ENCODE measurements around the gene PCYT1B. TPM values are rescaled to one million over a fixed set of nuclear protein-coding genes. Genes with fewer than 3 reads are reported as not detected.

The PCYT1B gene
- total and polyA plus RNA-seq, 2 donors (not counting 1 experiment from before 2014, with no cell fraction given): not detected

DNA sequence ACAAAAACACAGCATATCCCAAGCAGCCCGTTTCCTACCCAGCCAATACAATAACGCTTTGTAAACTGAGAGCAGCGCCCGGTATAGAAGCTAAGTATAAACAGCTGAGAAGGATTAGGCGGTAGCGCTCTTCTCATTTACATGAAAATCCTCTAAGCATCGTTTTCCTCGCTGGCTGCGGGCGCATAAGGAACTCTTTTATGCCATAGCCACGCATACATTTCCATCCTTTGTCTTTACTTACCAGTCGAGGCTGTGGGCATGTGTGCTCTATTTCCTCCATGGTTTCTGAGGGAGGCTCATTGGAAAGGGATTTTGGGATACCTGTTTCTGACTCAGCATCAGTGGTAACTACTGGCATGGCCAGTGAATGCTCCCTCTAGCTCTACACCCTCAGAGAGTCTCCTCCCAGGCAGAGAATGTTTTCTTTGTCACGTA is 383 bp downstream of the PCYT1B start:
- Mint-ChIP-seq H3K4me3 (peak overlapping the region; percentile 81), H3K27me3 (peaks cover 26% of the 10 kb centered on the region), H3K4me1 (peaks cover 21% of the 10 kb centered on the region), H3K9me3 (ENCODE audit: insufficient read depth) (no peaks in the 10 kb centered on the region), H3K27ac (no peak overlapping the region)
- Histone ChIP-seq H2AFZ (ENCODE audit: insufficient read depth, low read depth, low read length, poor library complexity, severe bottlenecking) (peak overlapping the region; percentile 66), H3K9me3 (ENCODE audit: control extremely low read depth in 1 of 3, control insufficient read depth in 2 of 3, insufficient read depth in 1 of 3, low read length in 2 of 3) (no peaks in the 10 kb centered on the region), H3K27me3 (replicated peaks in 1 of 4; ENCODE audit: control extremely low read depth in 1 of 4, control insufficient read depth in 3 of 4, insufficient read depth in 4 of 4, low read length in 3 of 4) (peaks cover 0 to 24% (median 6%) of the 10 kb centered on the region in 4 experiments), H3K4me3 (ENCODE audit: control extremely low read depth in 1 of 5, extremely low read depth in 1 of 5, insufficient read depth in 1 of 5, low read depth in 2 of 5, low read length in 4 of 5) (peak overlapping the region in 4 of 5 experiments; percentile 8 to 56 (median 34)), H4K20me1 (ENCODE audit: control insufficient read depth, insufficient read depth, low read length, poor library complexity, severe bottlenecking) (no peaks in the 10 kb centered on the region), H3K4me1 (ENCODE audit: control insufficient read depth in 2 of 2, insufficient read depth in 2 of 2, low read length in 2 of 2) (peaks cover 13 to 17% of the 10 kb centered on the region in 2 donors), H3K9ac (ENCODE audit: low read length) (peak overlapping the region; percentile 48), H3K27ac (ENCODE audit: low read length in 2 of 2) (no peak overlapping the region), H3K79me2 (ENCODE audit: control insufficient read depth, insufficient read depth, low read length) (no peaks in the 10 kb centered on the region), H3K4me2 (replicated peaks; ENCODE audit: low read depth, low read length, poor library complexity, severe bottlenecking) (peak overlapping the region; percentile 70), H3K36me3 (replicated peaks in 1 of 2; ENCODE audit: control extremely low read depth in 1 of 2, control insufficient read depth in 1 of 2, extremely low read depth in 1 of 2, insufficient read depth in 2 of 2, low read length in 1 of 2) (no peaks in the 10 kb centered on the region)
- no peak for DNase-seq
- POLR2A ChIA-PET: no interaction called here
- CTCF ChIA-PET: no interaction called here
- intact Hi-C loops (cut with micrococcal nuclease): no loop called here
- peak; percentile 28 for ATAC-seq (ENCODE audit: low read depth)
- WGBS (ENCODE audit: insufficient coverage): 5% methylated on average over 4 of the region's 13 CpGs
- no peak for TF ChIP-seq EZH2 (IDR thresholded peaks at IDR 0.05; ENCODE audit: borderline replicate concordance, insufficient read depth, low read depth, low read length, poor library complexity, severe bottlenecking)
- TF ChIP-seq, protein P1, sequence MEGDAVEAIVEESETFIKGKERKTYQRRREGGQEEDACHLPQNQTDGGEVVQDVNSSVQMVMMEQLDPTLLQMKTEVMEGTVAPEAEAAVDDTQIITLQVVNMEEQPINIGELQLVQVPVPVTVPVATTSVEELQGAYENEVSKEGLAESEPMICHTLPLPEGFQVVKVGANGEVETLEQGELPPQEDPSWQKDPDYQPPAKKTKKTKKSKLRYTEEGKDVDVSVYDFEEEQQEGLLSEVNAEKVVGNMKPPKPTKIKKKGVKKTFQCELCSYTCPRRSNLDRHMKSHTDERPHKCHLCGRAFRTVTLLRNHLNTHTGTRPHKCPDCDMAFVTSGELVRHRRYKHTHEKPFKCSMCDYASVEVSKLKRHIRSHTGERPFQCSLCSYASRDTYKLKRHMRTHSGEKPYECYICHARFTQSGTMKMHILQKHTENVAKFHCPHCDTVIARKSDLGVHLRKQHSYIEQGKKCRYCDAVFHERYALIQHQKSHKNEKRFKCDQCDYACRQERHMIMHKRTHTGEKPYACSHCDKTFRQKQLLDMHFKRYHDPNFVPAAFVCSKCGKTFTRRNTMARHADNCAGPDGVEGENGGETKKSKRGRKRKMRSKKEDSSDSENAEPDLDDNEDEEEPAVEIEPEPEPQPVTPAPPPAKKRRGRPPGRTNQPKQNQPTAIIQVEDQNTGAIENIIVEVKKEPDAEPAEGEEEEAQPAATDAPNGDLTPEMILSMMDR (IDR thresholded peaks at IDR 0.05): no peak

DNA sequence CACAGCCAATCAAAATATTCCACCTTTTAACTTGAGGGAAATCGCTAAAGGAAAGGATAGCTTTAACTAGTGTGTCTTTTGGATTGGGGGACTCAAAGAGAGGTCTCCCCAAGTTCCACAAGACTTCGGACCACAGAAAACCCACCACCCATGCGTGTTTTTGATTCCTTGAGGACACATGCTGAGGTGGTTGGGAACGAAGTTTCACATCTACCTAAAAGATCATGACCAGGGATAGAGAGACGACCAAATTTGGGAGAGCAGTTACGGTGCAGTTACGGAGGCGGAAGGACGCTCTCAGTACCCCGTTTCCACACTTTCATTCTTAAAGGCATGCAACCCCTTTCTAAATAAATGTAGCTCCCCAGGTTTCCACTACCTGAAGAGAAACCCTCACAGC is 1.1 kb downstream of the PCYT1B start:
- intact Hi-C loops (cut with micrococcal nuclease): no loop called here
- Histone ChIP-seq H3K4me3 (ENCODE audit: control extremely low read depth in 1 of 5, extremely low read depth in 1 of 5, insufficient read depth in 1 of 5, low read depth in 2 of 5, low read length in 4 of 5) (peak overlapping the region in 1 of 5 experiments; percentile 56), H3K4me1 (ENCODE audit: control insufficient read depth in 2 of 2, insufficient read depth in 2 of 2, low read length in 2 of 2) (peaks cover 13 to 17% of the 10 kb centered on the region in 2 donors), H3K27ac (ENCODE audit: low read length in 2 of 2) (no peak overlapping the region), H3K4me2 (replicated peaks; ENCODE audit: low read depth, low read length, poor library complexity, severe bottlenecking) (peak overlapping the region; percentile 70), H4K20me1 (ENCODE audit: control insufficient read depth, insufficient read depth, low read length, poor library complexity, severe bottlenecking) (no peaks in the 10 kb centered on the region), H3K36me3 (replicated peaks in 1 of 2; ENCODE audit: control extremely low read depth in 1 of 2, control insufficient read depth in 1 of 2, extremely low read depth in 1 of 2, insufficient read depth in 2 of 2, low read length in 1 of 2) (no peaks in the 10 kb centered on the region), H3K9me3 (ENCODE audit: control extremely low read depth in 1 of 3, control insufficient read depth in 2 of 3, insufficient read depth in 1 of 3, low read length in 2 of 3) (no peaks in the 10 kb centered on the region), H3K9ac (ENCODE audit: low read length) (no peak overlapping the region), H3K79me2 (ENCODE audit: control insufficient read depth, insufficient read depth, low read length) (no peaks in the 10 kb centered on the region), H3K27me3 (replicated peaks in 1 of 4; ENCODE audit: control extremely low read depth in 1 of 4, control insufficient read depth in 3 of 4, insufficient read depth in 4 of 4, low read length in 3 of 4) (peaks cover 0 to 24% (median 6%) of the 10 kb centered on the region in 4 experiments), H2AFZ (ENCODE audit: insufficient read depth, low read depth, low read length, poor library complexity, severe bottlenecking) (peak overlapping the region; percentile 46)
- ATAC-seq (ENCODE audit: low read depth) (no peak), DNase-seq (peak; percentile 4)
- peaks cover 21% of the 10 kb centered on the region for H3K4me1 Mint-ChIP-seq
- POLR2A ChIA-PET: no interaction called here
- H3K9me3 Mint-ChIP-seq (ENCODE audit: insufficient read depth): no peaks in the 10 kb centered on the region
- CTCF ChIA-PET: no interaction called here
- no CpG with 5 or more reads among the region's 10 CpGs for WGBS (ENCODE audit: insufficient coverage)
- peak overlapping the region; percentile 70 for H3K4me3 Mint-ChIP-seq
- no peak for TF ChIP-seq EZH2 (IDR thresholded peaks at IDR 0.05; ENCODE audit: borderline replicate concordance, insufficient read depth, low read depth, low read length, poor library complexity, severe bottlenecking)
- TF ChIP-seq, protein P1 (IDR thresholded peaks at IDR 0.05): no peak
- H3K27me3 Mint-ChIP-seq: peaks cover 28% of the 10 kb centered on the region
- no peak overlapping the region for H3K27ac Mint-ChIP-seq

Measured in B cell (primary cell).